GM19438 (cell line): ENCODE data around the gene LILRA5.
"Not testable (repeated sequence)": the region's sequence is repeated elsewhere in the genome, so short reads cannot be mapped to it uniquely, and the experiment has no call there.

Experiments
- ATAC-seq: cut with Tn5 transposase; IDR thresholded peaks from one replicate; pipeline ENCODE4 v1.9.1; 2021; ENCODE audit warnings: low read depth; ENCODE audit not compliant: unreplicated experiment

The LILRA5 gene

DNA sequence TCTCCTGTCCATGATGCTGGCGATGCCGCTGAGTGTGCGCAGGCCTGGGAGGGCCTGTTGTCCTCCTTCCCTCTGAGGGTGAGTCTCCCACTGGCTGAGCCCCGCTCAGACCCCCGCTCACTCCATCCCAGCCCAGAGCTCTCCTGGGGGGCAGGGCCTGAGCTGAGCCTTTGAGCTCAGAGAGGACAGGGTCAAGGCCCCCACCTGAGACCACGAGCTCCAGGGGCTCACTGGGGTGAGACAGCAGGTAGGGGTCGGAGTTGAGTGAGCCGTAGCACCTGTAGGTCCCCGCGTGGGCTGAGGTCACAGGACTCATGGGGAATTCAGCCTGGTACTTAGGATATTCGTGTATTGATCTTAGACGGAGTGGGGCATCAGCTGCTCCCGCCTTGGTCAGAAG, 34.9 kb downstream of the LILRA5 start:
- ATAC-seq, result not testable (repeated sequence)

DNA sequence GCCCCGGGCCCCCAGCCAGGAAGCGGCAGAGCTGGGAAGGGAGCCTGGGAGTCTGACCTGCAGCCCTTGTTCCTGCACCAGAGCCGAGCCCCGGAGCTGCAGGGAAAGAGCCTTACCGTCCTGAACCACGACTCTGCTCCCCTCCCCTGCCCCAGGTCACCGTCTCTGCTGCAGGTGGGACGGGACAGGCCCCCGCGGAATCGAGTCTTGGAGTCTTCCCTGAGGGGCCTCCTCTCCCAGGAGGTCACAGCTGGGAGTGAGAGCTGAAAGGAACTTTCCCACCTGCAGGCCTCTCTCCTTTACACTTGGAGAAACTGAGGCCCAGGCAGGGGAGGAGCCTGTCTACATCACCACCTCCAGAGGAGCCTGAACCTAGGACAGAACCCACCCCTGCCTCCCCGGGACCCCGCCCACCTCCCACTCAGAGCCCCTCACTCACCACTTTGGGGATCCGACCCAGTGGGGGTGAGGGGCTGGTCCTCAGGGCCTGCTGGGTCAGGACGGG, 35.8 kb downstream of the LILRA5 start:
- ATAC-seq, result not testable (repeated sequence)

DNA sequence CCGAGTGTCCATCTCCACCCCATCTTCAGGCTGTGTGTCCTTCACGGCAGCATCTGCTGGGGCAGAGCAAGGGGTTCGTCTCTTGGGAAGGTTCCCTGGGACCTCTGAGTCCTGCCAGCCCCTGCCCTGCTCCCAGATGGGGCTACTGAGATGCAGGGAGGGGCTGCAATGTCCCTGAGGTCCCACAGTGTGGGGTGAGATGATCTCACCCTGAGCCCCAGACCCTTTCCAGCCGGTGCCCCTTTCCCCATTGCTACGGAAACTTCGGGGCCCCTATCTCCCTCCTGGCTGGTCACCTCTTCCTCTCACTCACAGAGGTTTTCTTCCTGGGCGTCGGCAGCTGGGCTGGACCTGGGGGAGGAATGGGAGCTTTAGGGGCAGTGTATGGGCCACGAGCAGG, 37.0 kb downstream of the LILRA5 start:
- no peak for ATAC-seq

DNA sequence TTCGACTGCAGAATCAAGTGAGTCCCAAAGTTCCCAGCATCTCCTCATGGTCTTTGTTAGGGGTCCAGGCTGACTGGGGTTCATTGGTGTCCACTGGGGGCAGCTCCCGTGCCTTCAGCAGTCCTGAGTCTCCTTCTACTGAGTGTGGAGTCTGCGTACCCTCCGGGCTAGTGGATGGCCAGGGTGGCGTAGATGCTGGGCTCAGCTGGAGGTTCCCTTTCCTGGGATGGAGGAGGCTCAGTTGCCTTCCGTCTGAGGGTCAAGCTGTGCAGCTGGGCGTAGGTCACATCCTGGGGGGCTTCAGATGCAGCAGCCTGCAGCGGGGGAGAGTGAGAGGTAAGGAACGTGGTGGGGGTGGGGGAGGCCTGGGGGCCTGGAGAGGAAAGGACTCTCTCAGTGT, 38.5 kb downstream of the LILRA5 start:
- not testable (repeated sequence) for ATAC-seq

DNA sequence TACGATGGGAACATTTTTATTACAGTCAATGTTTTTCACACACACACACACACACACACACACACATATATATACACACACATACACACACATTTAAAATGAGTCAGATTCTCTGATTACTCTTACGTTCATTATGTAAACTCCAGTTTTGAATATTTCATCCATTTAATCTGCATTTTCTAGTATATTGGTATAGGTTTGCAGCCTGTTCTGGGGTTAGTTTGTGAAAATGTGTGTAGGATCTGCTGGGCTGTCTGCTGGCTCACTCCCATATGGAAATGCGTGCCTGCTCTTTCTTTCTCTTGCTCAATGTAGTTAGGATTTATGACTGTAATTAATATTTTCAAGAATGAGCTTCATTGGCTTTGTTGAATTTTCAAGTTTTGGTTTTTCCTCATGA, 39.1 kb downstream of the LILRA5 start:
- no peak for ATAC-seq

GRCh38 chr19:54272181-54272580, 40.8 kb downstream of the LILRA5 start:
- not testable (repeated sequence) for ATAC-seq

GRCh38 chr19:54271587-54271986, 41.4 kb downstream of the LILRA5 start:
- ATAC-seq, result not testable (repeated sequence)

GRCh38 chr19:54271106-54271505, 41.9 kb downstream of the LILRA5 start:
- ATAC-seq, result no peak

DNA sequence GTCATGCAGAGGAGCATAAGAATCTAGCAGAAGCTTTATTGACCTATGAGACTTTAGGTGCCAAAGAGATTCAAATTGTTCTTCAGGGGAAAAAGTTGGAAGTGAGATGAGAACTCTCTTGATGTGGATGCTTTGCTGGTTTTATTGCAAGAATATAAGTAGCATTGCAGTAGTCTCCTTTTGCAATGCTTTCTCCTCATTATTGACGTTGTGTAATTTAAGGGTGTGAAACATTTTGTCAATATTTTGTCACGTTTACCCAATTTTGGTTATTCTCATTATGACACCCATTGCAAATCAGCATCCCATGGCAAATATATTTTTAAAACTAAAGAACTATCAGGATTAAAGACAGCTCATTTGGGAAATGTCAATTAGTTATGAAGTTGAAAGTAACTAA, 44.0 kb downstream of the LILRA5 start:
- ATAC-seq, result no peak

GRCh38 chr19:54266133-54266532, 46.8 kb downstream of the LILRA5 start:
- ATAC-seq, result no peak

DNA sequence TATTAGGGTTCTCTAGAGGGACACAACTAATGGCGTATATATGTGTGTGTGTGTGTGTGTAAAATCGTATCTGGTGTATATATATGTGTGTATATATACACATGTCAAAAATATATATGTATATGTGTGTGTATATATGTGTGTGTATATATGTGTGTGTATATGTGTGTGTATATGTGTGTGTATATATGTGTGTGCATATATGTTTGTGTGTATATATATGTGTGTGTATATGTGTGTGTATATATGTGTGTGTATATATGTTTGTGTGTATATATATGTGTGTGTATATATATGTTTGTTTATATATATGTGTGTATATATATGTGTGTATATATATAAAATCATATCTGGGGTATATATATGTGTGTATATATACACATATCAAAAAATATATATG, 50.5 kb downstream of the LILRA5 start:
- no peak for ATAC-seq

DNA sequence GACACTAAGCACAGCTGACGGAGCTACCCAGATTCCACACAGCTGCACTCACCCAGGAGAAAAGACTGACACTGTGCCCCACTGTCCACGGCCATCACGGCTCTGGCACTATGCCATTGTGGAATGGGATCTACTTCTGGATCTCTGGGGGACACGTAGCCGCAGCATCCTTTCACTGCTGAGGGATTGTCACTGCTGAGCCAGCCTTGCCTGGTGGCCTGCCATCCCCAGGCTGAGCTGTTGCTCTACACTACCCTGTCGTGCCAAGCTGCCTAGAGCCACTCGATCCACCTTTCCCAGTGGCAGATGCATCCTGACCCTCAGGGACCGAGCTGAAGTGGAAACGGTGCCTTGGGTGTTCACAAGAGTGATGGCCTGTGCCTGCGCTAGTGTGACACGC, 50.9 kb downstream of the LILRA5 start:
- ATAC-seq, result no peak

DNA sequence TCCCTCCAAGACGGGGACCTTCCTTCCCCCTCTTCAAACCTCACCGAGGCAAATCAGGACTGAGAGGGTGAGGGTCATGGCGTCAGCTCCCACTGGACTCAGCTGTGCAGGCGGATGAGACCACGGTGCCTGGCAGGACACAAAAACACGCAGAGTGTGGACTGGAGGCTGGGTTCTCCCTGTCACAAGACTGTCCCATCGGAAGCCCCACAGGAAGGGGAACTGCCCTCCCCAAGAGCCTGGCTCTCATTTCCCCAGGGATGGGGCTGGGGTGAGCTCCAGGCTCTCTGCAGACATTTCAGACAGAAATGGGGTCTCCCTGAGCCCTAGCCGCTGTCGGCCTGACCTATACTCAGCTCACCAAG, 55.9 kb downstream of the LILRA5 start, which contains the start of gene LILRB5:
TSS of gene LILRB5 (minus strand) at position 158 of the 365 bp plus-strand sequence. CDS start at position 78, 80 bp downstream.
- ATAC-seq, result no peak
